UCSD-AML1 (cell line): ENCODE data around the gene RNF213.
"Not testable (repeated sequence)": the region's sequence is repeated elsewhere in the genome, so short reads cannot be mapped to it uniquely, and the experiment has no call there.

Source experiments
- DNase-seq: peaks from one replicate; lab custom pipeline; 2025; ENCODE audit not compliant: unreplicated experiment; lab: John Stamatoyannopoulos, UW

RNF213 gene

GRCh38 chr17:80387071-80387470 is 126.4 kb downstream of the RNF213 start:
- DNase-seq = no peak

- DNase-seq = no peak
Measured at GRCh38 chr17:80388175-80388574, 127.5 kb downstream of the RNF213 start.

- DNase-seq = no peak
Measured at GRCh38 chr17:80388601-80389000, 127.9 kb downstream of the RNF213 start.

DNA sequence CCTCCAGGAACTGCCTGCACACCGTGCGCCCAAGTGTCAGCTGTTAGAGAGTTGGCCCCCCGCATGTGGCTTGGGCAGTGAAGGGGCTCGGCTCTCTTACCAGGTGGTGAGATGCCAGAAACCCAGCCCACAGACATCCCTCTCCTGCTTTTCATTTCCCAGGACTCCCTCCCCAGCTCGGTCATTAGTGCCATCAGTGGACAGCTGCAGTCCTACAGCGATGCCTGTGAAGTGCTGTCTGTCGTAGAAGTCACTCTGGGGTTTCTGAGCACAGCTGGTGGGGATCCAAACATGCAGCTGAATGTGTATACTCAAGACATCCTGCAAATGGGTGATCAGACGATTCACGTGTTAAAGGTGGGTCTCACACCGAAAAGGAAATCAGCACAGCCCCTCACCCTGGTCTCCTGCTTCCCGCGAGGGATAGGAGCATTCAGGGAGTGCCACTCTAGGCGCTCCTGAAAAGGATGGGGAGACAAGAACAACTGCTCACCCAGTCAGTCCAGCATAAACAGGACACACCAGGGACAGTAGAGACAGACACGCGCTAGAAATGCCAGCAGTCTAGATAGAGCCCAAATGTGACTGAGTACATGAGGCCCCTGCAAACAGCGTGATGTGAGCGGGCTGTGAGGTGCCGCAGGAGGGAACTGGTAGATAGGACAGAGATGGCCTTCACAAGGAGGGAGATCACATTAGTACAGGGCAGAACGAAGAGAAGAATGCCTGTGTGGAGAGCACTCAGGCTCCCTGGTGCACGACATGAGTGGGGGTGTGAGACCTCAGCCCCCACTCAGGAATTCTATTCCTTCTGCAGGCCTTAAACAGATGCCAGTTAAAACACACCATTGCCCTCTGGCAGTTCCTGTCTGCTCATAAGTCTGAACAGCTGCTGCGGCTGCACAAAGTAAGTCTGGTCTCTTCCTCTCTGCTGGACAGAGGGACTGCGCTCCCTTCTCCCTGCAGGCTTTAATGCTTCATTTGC is 128.7 kb downstream of the RNF213 start:
- DNase-seq = no peak

- DNase-seq = no peak
Measured at GRCh38 chr17:80393241-80393890, 132.7 kb downstream of the RNF213 start.

- no peak for DNase-seq
Measured at GRCh38 chr17:80393961-80394360, 133.3 kb downstream of the RNF213 start.

GRCh38 chr17:80394629-80395216 is 134.1 kb downstream of the RNF213 start:
- DNase-seq = no peak

DNA sequence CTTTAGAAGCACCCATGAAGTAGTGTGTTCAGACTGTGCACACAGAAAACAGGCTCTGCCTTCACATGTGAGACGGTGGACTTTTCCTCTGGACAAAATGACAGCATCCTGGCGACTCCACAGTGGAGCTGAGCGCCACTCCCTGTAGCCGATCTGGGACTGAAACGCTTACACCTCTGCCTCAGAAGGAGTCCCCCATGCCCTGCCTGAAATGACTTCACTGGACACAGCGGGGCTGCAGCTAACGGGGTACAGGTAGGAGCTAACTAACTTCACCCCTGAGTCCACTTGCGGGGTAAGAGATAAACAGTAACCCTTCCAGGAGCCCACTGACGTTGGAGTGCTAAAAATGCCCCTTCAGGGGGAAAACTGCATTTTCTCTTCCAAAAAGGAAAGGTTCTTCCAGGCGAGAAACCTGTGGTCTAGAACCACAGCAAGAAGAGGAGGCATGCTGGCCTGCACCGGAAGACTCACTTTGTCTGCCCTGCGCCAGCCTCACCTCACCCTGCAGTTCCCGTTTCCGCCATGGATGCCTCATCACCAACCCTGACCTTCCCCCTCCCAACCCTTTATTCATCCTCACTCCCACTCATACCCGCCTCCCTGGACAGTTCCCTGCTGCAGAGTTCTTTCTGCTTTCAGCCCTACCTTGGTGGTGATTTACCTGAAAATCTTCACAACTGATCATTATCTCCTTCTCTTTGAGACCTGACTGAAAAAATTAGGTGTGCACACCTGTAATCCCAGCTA is 134.9 kb downstream of the RNF213 start:
- DNase-seq = no peak

DNA sequence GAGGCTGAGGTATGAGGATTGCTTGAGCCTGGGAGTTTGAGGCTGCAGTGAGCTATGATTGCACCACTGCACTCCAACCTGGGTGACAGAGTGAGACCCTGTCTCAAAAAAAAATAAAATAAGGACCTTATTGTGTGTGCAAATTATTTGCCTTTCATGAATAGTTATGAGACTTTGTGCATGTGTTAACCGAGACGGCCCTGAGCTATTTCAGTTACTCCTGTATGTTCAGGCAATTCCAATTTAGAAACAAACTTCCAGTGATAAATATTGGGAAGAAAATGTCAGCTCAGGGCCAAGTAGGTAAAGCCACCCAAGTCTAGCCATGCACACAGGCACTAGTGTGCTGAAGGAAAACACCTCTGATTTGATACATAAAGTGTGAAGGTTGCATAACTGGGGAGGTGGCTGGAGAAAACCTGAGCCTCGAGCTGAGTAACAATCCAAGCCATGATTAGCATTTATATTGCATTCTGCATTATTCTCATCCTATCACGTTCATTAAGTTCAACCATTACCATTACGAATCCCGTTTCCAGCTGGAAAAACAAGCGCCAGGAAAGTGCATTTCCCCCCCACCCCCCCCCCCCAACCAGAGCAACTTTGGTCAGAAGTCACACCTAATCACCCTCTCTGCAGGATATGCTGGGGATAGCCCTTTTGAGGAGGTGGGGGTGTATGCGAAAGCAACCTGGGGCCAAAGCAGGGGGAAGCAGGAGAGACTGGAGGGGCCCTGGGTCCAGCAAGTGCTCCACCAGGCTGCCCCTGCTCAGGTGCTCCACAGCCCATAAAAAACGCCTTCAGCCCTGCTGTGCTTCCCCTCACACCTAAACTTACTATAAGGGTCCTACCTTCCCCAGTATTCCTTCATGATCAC is 135.7 kb downstream of the RNF213 start:
- DNase-seq = no peak

DNA sequence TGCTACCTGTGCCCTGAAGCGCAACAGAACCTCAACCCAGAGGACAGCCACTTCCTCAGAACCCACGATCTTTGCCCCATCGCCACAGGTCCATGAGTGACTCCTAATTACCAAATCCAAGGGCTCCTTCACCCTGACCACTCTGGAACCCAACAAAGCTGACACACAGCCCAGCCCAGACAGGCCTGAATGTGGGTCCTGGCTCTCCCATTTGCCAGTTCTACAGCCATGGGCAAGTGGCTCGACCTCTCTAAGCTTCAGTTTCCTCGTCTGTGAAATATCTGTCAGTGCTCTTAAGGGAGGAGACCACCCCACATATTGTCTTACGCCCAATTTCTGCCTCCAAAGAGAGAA is 136.4 kb downstream of the RNF213 start:
- DNase-seq = no peak

DNA sequence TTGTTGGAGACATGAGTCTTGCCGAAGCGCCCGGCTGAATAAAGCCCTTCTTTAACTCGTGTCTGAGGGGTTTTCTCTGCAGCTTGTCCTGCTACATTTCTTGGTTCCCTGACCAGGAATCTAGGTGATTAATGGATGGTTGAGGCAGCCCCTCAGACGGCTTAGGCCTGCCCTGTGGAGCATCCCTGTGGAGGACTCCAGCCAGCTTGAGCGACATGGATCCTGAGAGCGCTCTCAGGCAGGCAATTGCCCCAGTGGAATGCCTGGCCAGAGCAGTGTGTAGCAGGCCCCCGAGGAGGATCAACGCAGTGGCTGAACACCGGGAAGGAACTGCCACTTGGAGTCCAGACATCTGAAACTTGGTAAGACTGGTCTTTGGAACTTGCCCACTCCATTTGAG is 137.0 kb downstream of the RNF213 start:
- no peak for DNase-seq

DNA sequence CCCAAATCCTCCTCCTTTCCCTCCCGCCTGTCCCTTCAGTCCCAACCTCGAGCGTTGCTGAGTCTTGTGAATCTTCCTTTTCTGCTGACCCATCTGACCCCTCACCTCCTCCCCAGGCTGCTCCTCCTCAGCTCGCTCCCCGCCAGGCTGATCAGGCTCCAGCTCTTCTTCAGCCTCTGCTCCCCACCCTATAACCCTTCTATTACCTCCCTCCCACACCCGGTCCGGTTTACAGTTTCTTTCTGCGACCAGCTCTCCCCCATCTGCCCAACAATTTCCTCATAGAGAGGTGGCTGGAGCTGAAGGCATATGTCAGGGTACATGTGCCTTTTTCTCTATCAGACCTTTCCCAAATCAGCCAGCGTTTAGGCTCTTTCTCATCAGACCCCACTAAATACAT is 140.4 kb downstream of the RNF213 start:
- not testable (repeated sequence) for DNase-seq

DNA sequence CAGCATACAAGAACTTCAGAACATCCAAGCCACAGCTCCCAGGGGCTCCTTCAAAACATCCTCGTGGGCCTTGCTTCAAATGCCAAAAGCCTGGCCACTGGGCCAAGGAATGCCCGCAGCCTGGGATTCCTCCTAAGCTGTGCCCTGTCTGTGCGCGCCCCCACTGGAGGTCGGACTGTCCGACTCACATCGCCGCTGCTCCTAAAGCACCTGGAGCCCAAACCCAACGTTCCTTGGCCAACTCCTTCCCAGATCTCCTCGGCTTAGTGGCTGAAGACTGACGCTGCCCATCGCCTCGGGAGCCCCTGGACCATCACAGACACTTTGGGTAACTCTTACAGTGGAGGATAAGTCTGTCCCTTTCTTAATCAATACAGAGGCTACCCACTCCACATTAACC is 141.4 kb downstream of the RNF213 start:
- not testable (repeated sequence) for DNase-seq

DNA sequence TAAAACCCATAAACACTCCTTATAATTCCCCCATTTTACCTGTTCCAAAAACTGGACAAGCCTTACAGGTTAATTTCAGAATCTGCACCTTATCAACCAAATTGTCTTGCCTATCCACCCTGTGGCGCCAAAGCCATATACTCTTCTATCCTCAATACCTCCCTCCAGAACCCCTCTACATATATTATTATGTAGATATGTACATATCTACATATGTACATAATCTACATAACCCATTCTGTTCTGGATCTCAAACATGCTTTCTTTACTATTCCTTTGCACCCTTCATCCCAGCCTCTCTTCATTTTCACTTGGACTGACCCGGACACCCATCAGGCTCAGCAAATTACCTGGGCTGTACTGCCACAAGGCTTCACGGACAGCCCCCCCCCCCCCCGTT is 142.3 kb downstream of the RNF213 start:
- no peak for DNase-seq

DNA sequence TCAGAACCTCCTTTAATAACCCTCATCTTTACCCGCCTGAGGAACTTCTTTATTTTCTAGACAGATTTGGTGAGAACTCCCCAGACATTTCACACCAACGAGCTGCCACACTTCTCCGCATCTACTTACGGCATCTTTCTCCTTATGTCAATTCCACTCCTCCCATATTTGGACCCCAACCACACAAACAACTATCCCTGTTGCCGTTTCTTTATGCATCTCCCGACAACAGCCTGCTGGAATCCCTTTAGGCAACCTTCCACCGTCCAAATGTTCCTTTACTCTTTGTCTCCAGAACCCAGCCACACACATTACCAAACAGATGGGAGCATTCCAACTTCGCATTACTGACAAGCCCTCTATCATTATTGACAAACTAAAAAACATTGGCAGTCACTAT is 145.5 kb downstream of the RNF213 start:
- DNase-seq = no peak

DNA sequence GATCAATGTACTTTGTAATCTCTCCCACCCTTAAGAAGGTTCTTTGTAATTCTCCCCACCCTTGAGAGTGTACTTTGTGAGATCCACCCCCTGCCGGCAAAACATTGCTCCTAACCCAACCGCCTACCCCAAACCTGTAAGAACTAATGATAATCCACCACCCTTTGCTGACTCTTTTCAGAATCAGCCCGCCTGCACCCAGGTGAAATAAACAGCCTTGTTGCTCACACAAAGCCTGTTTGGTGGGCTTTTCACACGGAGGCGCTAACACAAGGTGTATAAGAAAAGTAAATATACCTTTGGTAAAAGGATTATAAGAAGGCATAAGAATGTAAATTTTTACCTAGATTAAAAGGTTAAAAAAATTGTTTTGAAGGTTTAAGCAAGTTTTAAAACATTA is 147.3 kb downstream of the RNF213 start:
- not testable (repeated sequence) for DNase-seq

- no peak for DNase-seq
Measured at GRCh38 chr17:80408872-80409271, 148.2 kb downstream of the RNF213 start.

GRCh38 chr17:80409626-80410025 is 149.0 kb downstream of the RNF213 start:
- DNase-seq = no peak

DNA sequence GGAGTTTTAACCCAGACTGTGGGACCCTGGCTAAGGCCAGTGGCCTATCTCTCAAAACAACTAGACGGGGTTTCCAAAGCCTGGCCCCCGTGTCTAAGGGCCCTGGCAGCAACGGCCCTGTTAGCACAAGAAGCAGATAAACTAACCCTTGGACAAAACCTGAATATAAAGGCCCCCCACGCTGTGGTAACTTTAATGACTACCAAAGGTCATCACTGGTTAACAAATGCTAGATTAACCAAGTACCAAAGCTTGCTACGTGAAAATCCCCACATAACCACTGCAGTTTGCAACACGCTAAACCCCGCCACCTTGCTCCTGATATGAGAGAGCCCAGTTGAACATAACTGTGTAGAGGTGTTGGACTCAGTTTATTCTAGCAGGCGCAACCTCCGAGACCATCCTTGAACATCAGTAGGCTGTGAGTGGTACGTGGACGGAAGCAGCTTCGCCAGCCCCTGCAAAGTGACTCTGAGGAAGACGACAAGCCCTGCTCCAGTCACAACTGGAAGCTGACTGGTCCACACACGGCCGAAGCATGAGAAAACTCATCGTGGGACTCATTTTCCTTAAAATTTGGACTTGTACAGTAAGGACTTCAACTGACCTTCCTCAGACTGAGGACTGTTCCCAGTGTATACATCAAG is 149.9 kb downstream of the RNF213 start:
- not testable (repeated sequence) for DNase-seq
